Spinal cord (tissue), 10 donors: ENCODE data around the gene BICDL1. TPM values are rescaled to one million over a fixed set of nuclear protein-coding genes. Genes with fewer than 3 reads are reported as not detected.

Experiments
- DNase-seq, 6 donors: peaks; one replicate each; pipeline versions ENCODE4 v3.0.0 to v3.0.0-alpha.2; 2013 to 2015; ENCODE audit warnings: low spot score in 6 of 6, low read depth in 4 of 6
- H3K27ac ChIP-seq: one replicate; pipeline ENCODE4 v1.5.1; 2013; ENCODE audit warnings: low read depth, low read length, control low read depth
- H3K27me3 ChIP-seq: one replicate; pipeline ENCODE4 v1.6.1; 2013; ENCODE audit warnings: low read length; ENCODE audit not compliant: control insufficient read depth, insufficient read depth
- H3K36me3 ChIP-seq: one replicate; pipeline ENCODE4 v1.6.1; 2013; ENCODE audit warnings: low read length; ENCODE audit not compliant: control insufficient read depth, insufficient read depth
- H3K4me1 ChIP-seq: one replicate; pipeline ENCODE4 v1.6.1; 2013; ENCODE audit warnings: low read length; ENCODE audit not compliant: control insufficient read depth, insufficient read depth
- H3K4me3 ChIP-seq: one replicate; pipeline ENCODE4 v1.5.1; 2013; ENCODE audit warnings: low read depth, low read length, control low read depth
- H3K9me3 ChIP-seq: one replicate; pipeline ENCODE4 v1.6.1; 2013; ENCODE audit warnings: low read length; ENCODE audit not compliant: control insufficient read depth, insufficient read depth
- WGBS: methylation state at CpG from one replicate; pipeline ENCODE4 v1.1.5; 2013; ENCODE audit warnings: missing lambda C conversion rate; ENCODE audit not compliant: insufficient coverage; 5-methylcytosine and 5-hydroxymethylcytosine counted together
- polyA plus RNA-seq, 2 donors: library from polyadenylated mRNA; unstranded; fragments of 120-200 nt; gene quantifications; one replicate each; pipeline ENCODE4 v1.2.1, GENCODE V29; 2013; ENCODE audit not compliant: insufficient read length in 2 of 2
- total RNA-seq, 2 donors: library from RNA; depleted of rRNA in 1 of 2; stranded (reverse); fragments of 120-200 nt in 1 of 2; fragments of >200 nt in 1 of 2; gene quantifications; one replicate each; pipeline versions ENCODE4 v1.2.3 to v1.2.4, GENCODE V29; 2013 to 2014
- donor health status: healthy.

The BICDL1 gene
- total and polyA plus RNA-seq, 4 donors: 11.7 to 55.1 (median 30.1) TPM

DNA sequence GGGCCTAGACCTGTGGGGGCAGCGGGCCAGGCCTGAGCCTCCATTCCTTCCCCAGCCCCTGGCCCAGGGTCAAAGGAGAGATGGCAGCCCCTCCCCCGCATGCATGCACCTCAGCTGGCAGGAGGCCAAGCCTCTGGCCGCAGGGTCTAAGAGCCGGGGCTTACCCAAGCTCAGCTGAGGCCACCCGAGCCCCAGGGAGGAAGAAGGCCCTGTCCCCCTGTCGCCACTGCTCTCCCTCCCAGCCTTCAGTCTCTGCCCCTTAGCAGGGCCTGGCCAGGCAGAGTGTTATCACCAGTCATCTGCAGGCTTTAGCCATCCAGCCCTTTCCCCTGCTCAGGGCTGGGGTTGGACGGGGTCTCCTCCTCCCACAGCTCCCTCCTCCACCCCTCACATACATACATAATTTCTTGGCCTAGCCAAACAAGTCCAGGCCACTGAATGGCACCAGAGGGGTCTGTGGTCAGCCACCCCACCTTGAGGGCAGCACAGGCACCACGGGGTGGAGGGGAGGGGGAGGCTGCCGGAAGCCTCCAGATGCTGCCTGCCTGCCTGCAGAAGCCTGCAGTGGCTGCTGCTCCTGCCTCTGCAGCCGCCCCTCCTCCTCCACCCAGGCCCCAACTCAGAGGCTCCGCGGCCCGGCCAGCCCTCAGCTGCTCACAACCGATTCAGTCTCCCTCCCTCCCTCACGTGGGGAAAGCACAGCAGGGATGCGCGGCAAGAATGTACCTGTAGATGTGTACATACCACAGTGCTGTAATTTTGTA is 104.7 kb downstream of the BICDL1 start:
- Histone ChIP-seq H3K27ac (peak overlapping the region; percentile 19), H3K4me1 (peaks cover 30% of the 10 kb centered on the region), H3K4me3 (no peak overlapping the region), H3K27me3 (no peaks in the 10 kb centered on the region), H3K9me3 (no peaks in the 10 kb centered on the region), H3K36me3 (peaks cover 81% of the 10 kb centered on the region)
- 30% methylated on average over 8 of the region's 17 CpGs for WGBS
- peak in 2 of 6 donors; percentile 21 to 60 for DNase-seq

DNA sequence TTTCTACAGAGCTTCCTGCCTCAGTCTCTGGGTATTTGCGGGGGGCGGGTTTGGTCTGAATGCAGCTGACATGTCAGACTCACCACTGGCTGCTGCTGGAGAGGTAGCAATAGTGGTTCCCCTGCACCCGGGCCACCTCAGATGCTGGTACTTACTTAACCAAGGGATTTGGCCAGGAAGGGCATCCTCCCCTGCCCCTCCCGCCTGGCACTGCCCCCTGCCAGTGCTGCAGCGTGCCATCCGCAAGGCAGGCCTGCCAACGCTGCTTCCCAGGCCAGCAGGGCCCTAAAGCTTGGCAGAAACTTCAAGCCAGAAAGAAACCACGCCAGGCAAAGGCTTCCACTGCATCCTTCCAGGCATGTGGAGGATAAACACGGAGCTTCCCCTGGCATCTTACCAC is 105.4 kb downstream of the BICDL1 start:
- 59% methylated on average over 8 of the region's 9 CpGs for WGBS
- H3K4me3 ChIP-seq: no peak overlapping the region
- no peaks in the 10 kb centered on the region for H3K27me3 ChIP-seq
- H3K27ac ChIP-seq: no peak overlapping the region
- DNase-seq: peak in 2 of 6 donors; percentile 26 to 87
- peaks cover 86% of the 10 kb centered on the region for H3K36me3 ChIP-seq
- no peaks in the 10 kb centered on the region for H3K9me3 ChIP-seq
- H3K4me1 ChIP-seq: peaks cover 30% of the 10 kb centered on the region

DNA sequence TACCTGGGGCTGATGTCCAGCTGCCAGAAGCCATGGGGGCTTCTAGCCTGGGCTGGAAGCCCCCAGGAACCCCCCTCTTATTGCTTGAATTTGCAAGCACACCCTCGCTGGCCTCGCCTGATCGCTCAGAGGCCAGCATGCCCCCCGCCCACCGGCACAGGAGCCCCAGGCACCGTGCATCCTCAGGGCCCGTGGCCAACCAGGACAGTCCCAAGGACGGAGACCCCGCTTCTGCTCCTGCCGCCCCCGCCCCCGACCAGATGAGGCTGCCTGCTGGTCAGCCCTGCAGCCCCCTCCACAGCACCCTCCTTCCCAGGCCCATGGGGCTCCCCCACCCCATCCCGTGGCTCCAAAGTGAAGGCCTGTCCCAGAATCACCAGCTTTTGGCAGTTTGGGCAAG is 106.3 kb downstream of the BICDL1 start:
- Histone ChIP-seq H3K4me3 (no peak overlapping the region), H3K27ac (no peak overlapping the region), H3K9me3 (no peaks in the 10 kb centered on the region), H3K4me1 (peaks cover 37% of the 10 kb centered on the region), H3K36me3 (peaks cover 89% of the 10 kb centered on the region), H3K27me3 (no peaks in the 10 kb centered on the region)
- DNase-seq: no peak
- WGBS: 70% methylated on average over 8 of the region's 13 CpGs

DNA sequence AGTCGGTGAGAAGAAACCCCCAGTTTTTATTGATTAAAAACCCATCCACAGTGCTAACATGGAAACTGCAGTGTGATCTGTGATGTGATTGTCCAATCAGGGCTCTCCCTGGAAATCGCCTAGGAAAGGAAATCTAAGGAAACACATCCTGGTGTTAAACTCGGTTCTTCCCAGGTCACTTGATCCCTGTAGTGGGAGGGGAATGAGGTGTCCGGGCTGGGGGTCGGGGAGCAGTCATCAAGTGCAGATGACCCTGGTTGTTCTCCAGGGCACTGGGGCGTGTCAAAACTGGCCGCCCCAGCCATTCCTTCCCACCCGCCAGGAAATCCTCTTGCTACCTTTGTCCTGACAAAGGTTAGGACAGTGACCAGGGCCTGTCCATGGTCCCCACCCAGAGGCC is 106.7 kb downstream of the BICDL1 start:
- 66% methylated on average over 6 of the region's 8 CpGs for WGBS
- Histone ChIP-seq H3K9me3 (no peaks in the 10 kb centered on the region), H3K4me3 (no peak overlapping the region), H3K27me3 (no peaks in the 10 kb centered on the region), H3K4me1 (peaks cover 40% of the 10 kb centered on the region), H3K27ac (no peak overlapping the region), H3K36me3 (peaks cover 89% of the 10 kb centered on the region)
- no peak for DNase-seq

DNA sequence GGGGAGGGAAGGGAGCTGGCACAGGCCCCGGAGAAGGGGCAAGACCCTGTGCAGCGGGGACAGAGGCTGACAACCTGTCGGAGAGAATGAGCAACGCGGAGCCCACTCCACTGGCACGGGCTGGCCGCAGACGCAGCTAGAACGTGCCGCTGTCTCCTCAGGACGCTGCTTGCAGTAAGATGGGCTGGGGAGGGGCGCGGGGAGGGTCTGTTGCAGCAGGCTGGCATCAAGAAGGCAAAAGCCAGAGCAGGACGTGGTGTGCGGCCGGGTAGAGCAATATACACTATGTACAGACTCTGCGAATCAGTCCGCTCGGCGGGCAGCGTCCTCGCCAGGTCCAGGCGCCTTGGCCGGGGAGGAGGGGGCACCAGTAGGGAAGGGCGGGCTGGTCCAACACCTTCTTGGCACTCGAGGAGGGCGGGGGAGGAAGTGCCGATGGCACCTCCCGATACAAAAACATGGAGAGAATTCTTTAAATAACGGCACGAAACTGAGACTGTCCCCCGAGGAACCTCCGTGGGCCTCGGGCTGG is 107.7 kb downstream of the BICDL1 start:
- Histone ChIP-seq H3K9me3 (no peaks in the 10 kb centered on the region), H3K36me3 (peaks cover 91% of the 10 kb centered on the region), H3K27ac (no peak overlapping the region), H3K27me3 (no peaks in the 10 kb centered on the region), H3K4me3 (no peak overlapping the region), H3K4me1 (peaks cover 50% of the 10 kb centered on the region)
- DNase-seq: no peak
- 94% methylated on average over 34 of the region's 34 CpGs for WGBS

DNA sequence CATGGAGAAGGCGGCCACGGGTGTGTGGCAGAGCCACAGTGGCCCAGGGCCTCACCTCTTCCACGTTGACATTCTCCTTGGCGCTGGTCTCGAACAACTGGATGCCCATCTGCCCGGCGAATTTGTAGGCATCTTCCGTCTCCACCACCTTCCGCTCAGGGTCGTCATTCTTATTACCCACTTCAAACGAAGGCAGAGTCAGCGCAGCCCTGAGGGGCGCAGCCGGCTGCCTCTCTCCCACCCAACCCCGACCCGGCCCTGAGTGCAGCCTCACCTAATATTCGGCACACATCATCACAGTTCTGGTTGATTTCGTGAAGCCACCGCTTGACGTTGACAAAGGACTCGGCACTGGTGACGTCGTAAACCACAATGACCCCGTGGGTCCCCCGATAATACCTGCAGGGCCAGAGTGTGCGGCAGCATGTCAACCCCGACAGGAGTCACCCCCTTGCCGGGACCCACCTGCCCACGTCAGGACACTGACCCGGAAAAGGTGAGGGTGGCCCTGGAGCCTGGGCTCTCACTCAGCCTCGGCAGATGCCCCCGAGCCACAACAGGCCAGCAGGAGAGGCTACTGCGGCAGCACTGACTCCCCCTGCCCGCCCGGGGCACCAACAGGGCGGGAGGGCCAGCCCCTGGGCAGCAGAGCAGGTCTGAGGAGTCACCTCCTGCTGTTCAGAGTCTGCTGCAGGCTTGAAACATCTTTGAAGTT is 109.9 kb downstream of the BICDL1 start:
- DNase-seq: no peak
- peaks cover 92% of the 10 kb centered on the region for H3K36me3 ChIP-seq
- H3K27ac ChIP-seq: no peak overlapping the region
- WGBS: 93% methylated on average over 36 of the region's 36 CpGs
- peaks cover 46% of the 10 kb centered on the region for H3K4me1 ChIP-seq
- no peak overlapping the region for H3K4me3 ChIP-seq
- H3K9me3 ChIP-seq: no peaks in the 10 kb centered on the region
- H3K27me3 ChIP-seq: no peaks in the 10 kb centered on the region

DNA sequence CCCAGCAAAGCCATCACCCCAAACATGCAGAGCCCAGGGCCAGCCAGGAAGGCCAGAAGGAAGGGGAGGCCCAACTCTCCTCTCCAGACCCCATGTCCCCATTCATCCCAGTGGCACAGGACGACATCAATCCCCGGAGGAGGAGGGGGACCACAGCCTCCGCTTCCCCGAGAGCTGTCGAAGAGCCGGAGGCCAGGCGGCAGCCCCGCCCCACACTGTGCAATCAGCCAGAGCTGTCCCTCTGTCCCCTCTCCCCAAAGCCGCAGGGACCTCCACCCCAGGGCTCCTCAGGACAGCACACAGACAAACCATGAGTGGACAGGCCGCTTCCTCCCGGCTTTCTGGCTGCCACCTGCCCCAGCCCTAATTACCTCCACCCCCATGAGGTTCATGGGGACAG is 110.7 kb downstream of the BICDL1 start:
- Histone ChIP-seq H3K36me3 (peaks cover 94% of the 10 kb centered on the region), H3K4me1 (peaks cover 39% of the 10 kb centered on the region), H3K27ac (no peak overlapping the region), H3K9me3 (no peaks in the 10 kb centered on the region), H3K4me3 (no peak overlapping the region), H3K27me3 (no peaks in the 10 kb centered on the region)
- no peak for DNase-seq
- WGBS: 81% methylated on average over 7 of the region's 11 CpGs

DNA sequence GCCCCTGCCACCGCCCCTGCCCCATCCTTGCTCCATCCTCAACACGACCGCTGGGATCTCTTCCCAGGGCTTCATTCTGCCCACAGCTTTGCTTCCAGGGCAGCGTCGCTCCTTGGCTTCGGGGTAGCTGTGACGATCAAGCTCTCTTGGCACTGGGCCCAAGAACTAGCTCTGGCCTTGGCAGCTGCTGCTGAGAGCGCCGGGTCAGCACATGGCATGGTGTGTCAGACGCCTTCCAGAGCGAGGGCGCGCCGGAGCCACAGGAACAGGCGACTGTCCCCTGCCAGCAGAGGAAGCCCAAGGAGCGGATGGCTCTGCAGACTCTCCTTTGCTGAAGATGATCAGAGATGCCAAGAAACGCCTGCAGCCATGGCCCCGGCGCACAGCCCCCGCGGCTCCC is 111.6 kb downstream of the BICDL1 start:
- Histone ChIP-seq H3K27ac (peak overlapping the region; percentile 25), H3K36me3 (peaks cover 97% of the 10 kb centered on the region), H3K4me1 (peaks cover 32% of the 10 kb centered on the region), H3K9me3 (no peaks in the 10 kb centered on the region), H3K27me3 (no peaks in the 10 kb centered on the region), H3K4me3 (no peak overlapping the region)
- DNase-seq: peak in 4 of 6 donors; percentile 47 to 91 (median 72)
- 24% methylated on average over 19 of the region's 21 CpGs for WGBS

DNA sequence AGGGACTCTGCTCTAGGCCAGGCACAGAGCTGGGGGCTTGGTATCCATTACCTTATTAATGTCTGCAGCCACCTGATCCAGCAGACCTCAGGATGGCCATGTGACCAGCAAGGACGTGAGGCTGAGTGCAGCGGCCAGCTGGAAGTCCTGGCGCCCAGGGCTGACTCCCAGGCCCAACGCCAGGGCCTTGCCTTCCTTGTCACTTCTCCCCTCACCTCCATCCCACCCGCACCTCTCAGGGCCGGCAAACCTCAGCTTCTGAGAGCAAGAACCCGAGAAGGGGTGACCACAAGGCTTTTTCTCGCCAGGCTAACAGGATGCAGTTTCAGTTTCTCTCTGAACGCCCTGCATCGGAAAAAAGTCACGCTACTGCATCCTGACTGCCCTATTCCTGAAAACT is 112.1 kb downstream of the BICDL1 start:
- H3K9me3 ChIP-seq: no peaks in the 10 kb centered on the region
- no peak for DNase-seq
- peaks cover 94% of the 10 kb centered on the region for H3K36me3 ChIP-seq
- no peaks in the 10 kb centered on the region for H3K27me3 ChIP-seq
- peak overlapping the region; percentile 25 for H3K27ac ChIP-seq
- H3K4me3 ChIP-seq: no peak overlapping the region
- WGBS: 70% methylated on average over 11 of the region's 11 CpGs
- H3K4me1 ChIP-seq: peaks cover 32% of the 10 kb centered on the region
